Measurements from ENCODE around the gene MINDY4. TPM values are rescaled to one million over a fixed set of nuclear protein-coding genes. Genes with fewer than 3 reads are reported as not detected.

Gene MINDY4
- total and polyA plus RNA-seq, 10 of the 15 experiments (the other 5 are each of a cell fraction or from before 2014, with no cell fraction given) = 0.10 to 0.90 (median 0.40) TPM

DNA sequence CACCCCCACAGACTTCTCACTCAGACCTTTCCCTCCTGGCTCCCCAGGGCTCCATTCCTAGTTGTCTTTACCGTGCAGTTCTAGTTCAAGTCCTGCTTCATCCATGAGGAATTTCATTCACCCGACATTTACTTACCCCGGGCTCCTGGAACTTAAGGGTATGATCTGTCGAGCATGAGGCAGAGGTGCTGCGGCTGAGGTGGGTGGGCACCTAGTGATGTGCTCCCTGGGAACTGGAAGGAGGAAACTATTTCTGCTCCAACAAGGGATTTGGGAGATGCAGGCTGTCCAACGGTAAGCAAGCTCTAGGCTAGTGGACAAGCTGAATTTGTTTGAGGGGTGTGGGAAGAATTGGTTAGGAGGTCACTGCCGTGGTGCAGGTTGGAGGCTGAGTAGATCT lies 110.2 kb downstream of the MINDY4 start:
- in situ Hi-C loops (cut with MboI) = no loop called here
- ChIA-PET SMC1A (ENCODE audit: uncharacterized antibody, unreplicated experiment) (no interaction called here), POLR2A (no interaction called here), RAD21 (ENCODE audit: unreplicated experiment) (no interaction called here), CTCF (interaction anchor here (0.8 kb wide), 1 partner anchor 180 kb away, joined by 3 read pairs; no protein-coding TSS in a partner anchor)
- Histone ChIP-seq H3K4me3 (no peak overlapping the region), H3K4me2 (ENCODE audit: control insufficient read depth, insufficient read depth) (no peak overlapping the region), H3K4me1 (ENCODE audit: control insufficient read depth, insufficient read depth, low read length) (no peaks in the 10 kb centered on the region; the same call in 1 of the 2 replicates), H4K20me1 (ENCODE audit: control insufficient read depth, insufficient read depth) (no peaks in the 10 kb centered on the region), H3K27me3 (replicated peaks in 1 of 2; ENCODE audit: control insufficient read depth in 2 of 2, insufficient read depth in 2 of 2, low read length in 1 of 2) (no peaks in the 10 kb centered on the region), H3K27ac (ENCODE audit: control insufficient read depth, insufficient read depth) (no peak overlapping the region), H3K79me2 (ENCODE audit: control insufficient read depth, insufficient read depth, low read length) (no peaks in the 10 kb centered on the region), H3K36me3 (ENCODE audit: control insufficient read depth in 2 of 2, insufficient read depth in 2 of 2, low read length in 1 of 2) (no peaks in the 10 kb centered on the region), H2AFZ (ENCODE audit: control insufficient read depth, low read depth, low read length) (no peak overlapping the region), H3K9ac (ENCODE audit: control insufficient read depth, insufficient read depth, low read length) (no peak overlapping the region), H3K9me3 (replicated peaks; ENCODE audit: control insufficient read depth, insufficient read depth, low read length) (no peaks in the 10 kb centered on the region)
- DNase-seq (ENCODE audit: low read depth, low spot score) (no peak), ATAC-seq (no peak), FAIRE-seq (no peak)
- TF ChIP-seq NR2C2 (IDR thresholded peaks at IDR 0.05; ENCODE audit: borderline replicate concordance, control insufficient read depth, insufficient read length, low read depth) (no peak), PAX5 (IDR thresholded peaks at IDR 0.05; ENCODE audit: borderline replicate concordance, low read depth, low read length) (no peak), CHD1 (IDR thresholded peaks at IDR 0.05; ENCODE audit: low read depth, low read length) (no peak), MYC (IDR thresholded peaks at IDR 0.05; ENCODE audit: insufficient read depth, insufficient read length, insufficient replicate concordance, low read length, severe bottlenecking) (no peak), MEF2B (IDR thresholded peaks at IDR 0.05; ENCODE audit: partially characterized antibody, poor library complexity, severe bottlenecking) (no peak), HDAC6 (IDR thresholded peaks at IDR 0.05; ENCODE audit: unreplicated experiment) (no peak), IKZF2 (IDR thresholded peaks at IDR 0.05) (no peak), POU2F2 (IDR thresholded peaks at IDR 0.05; ENCODE audit: borderline replicate concordance, low read depth, low read length) (no peak), ZSCAN29 (IDR thresholded peaks at IDR 0.05) (no peak), FOXM1 (IDR thresholded peaks at IDR 0.05; ENCODE audit: low read depth, low read length) (no peak), KLF5 (IDR thresholded peaks at IDR 0.05; ENCODE audit: partially characterized antibody) (no peak), RAD51 (IDR thresholded peaks at IDR 0.05) (no peak)
- TF ChIP-seq, protein P1, sequence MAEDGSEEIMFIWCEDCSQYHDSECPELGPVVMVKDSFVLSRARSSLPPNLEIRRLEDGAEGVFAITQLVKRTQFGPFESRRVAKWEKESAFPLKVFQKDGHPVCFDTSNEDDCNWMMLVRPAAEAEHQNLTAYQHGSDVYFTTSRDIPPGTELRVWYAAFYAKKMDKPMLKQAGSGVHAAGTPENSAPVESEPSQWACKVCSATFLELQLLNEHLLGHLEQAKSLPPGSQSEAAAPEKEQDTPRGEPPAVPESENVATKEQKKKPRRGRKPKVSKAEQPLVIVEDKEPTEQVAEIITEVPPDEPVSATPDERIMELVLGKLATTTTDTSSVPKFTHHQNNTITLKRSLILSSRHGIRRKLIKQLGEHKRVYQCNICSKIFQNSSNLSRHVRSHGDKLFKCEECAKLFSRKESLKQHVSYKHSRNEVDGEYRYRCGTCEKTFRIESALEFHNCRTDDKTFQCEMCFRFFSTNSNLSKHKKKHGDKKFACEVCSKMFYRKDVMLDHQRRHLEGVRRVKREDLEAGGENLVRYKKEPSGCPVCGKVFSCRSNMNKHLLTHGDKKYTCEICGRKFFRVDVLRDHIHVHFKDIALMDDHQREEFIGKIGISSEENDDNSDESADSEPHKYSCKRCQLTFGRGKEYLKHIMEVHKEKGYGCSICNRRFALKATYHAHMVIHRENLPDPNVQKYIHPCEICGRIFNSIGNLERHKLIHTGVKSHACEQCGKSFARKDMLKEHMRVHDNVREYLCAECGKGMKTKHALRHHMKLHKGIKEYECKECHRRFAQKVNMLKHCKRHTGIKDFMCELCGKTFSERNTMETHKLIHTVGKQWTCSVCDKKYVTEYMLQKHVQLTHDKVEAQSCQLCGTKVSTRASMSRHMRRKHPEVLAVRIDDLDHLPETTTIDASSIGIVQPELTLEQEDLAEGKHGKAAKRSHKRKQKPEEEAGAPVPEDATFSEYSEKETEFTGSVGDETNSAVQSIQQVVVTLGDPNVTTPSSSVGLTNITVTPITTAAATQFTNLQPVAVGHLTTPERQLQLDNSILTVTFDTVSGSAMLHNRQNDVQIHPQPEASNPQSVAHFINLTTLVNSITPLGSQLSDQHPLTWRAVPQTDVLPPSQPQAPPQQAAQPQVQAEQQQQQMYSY (CRISPR knock-in tag; IDR thresholded peaks at IDR 0.05) = no peak
- TF ChIP-seq, protein P2, sequence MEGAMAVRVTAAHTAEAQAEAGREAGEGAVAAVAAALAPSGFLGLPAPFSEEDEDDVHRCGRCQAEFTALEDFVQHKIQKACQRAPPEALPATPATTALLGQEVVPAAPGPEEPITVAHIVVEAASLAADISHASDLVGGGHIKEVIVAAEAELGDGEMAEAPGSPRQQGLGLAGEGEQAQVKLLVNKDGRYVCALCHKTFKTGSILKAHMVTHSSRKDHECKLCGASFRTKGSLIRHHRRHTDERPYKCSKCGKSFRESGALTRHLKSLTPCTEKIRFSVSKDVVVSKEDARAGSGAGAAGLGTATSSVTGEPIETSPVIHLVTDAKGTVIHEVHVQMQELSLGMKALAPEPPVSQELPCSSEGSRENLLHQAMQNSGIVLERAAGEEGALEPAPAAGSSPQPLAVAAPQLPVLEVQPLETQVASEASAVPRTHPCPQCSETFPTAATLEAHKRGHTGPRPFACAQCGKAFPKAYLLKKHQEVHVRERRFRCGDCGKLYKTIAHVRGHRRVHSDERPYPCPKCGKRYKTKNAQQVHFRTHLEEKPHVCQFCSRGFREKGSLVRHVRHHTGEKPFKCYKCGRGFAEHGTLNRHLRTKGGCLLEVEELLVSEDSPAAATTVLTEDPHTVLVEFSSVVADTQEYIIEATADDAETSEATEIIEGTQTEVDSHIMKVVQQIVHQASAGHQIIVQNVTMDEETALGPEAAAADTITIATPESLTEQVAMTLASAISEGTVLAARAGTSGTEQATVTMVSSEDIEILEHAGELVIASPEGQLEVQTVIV (IDR thresholded peaks at IDR 0.05; ENCODE audit: borderline replicate concordance, partially characterized antibody) = no peak
- TF ChIP-seq, protein P3, sequence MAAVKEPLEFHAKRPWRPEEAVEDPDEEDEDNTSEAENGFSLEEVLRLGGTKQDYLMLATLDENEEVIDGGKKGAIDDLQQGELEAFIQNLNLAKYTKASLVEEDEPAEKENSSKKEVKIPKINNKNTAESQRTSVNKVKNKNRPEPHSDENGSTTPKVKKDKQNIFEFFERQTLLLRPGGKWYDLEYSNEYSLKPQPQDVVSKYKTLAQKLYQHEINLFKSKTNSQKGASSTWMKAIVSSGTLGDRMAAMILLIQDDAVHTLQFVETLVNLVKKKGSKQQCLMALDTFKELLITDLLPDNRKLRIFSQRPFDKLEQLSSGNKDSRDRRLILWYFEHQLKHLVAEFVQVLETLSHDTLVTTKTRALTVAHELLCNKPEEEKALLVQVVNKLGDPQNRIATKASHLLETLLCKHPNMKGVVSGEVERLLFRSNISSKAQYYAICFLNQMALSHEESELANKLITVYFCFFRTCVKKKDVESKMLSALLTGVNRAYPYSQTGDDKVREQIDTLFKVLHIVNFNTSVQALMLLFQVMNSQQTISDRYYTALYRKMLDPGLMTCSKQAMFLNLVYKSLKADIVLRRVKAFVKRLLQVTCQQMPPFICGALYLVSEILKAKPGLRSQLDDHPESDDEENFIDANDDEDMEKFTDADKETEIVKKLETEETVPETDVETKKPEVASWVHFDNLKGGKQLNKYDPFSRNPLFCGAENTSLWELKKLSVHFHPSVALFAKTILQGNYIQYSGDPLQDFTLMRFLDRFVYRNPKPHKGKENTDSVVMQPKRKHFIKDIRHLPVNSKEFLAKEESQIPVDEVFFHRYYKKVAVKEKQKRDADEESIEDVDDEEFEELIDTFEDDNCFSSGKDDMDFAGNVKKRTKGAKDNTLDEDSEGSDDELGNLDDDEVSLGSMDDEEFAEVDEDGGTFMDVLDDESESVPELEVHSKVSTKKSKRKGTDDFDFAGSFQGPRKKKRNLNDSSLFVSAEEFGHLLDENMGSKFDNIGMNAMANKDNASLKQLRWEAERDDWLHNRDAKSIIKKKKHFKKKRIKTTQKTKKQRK (IDR thresholded peaks at IDR 0.05; ENCODE audit: low read depth, low read length) = no peak
- intact Hi-C loops (cut with micrococcal nuclease; ENCODE audit: unreplicated experiment) = no loop called here
- no TSS peak for BruUV-seq (replicated peaks)
- 30% methylated on average over 7 of the region's 7 CpGs for WGBS (ENCODE audit: insufficient coverage, insufficient replicate concordance, low lambda C conversion rate, missing lambda C conversion rate)
